GM12878 (cell line): ENCODE data around the gene EFCAB8. TPM values are rescaled to one million over a fixed set of nuclear protein-coding genes. Genes with fewer than 3 reads are reported as not detected.

Experiments used
- HSF1 ChIP-seq: fragments of 150-350 bp; IDR thresholded peaks from 2 replicates; pipeline ENCODE4 v1.6.1; 2014; ENCODE audit warnings: mild to moderate bottlenecking, low read depth, low read length
- MLLT1 ChIP-seq: fragments of 450-650 bp; IDR thresholded peaks from 2 replicates; pipeline ENCODE4 v1.6.1; 2016; ENCODE audit warnings: mild to moderate bottlenecking
- PAX8 ChIP-seq: fragments of 450-650 bp; IDR thresholded peaks from 2 replicates; pipeline ENCODE4 v1.6.1; 2017; ENCODE audit warnings: mild to moderate bottlenecking, moderate library complexity
- PRDM15 ChIP-seq: fragments of 450-650 bp; formaldehyde crosslinking; IDR thresholded peaks from 2 replicates; pipeline ENCODE4 v1.4.0; 2020; ENCODE audit warnings: mild to moderate bottlenecking, moderate library complexity
- RAD51 ChIP-seq: fragments of 450-650 bp; IDR thresholded peaks from 2 replicates; pipeline ENCODE4 v1.6.1; 2016; ENCODE audit warnings: moderate library complexity, mild to moderate bottlenecking, inconsistent platforms
- polyA plus RNA-seq, 11 experiments: library from polyadenylated mRNA; depleted of rRNA in 4 of 11; unstranded in 6 of 11; stranded (reverse) in 5 of 11; fragments of >200 nt; fragmentation: Nextera tagmentation in 4 of 11; fragmentation: Illumina TruSeq in 1 of 11; extraction: Ambion mirVana in 4 of 11; extraction: Trizol in 1 of 11; gene quantifications; 1 replicate in 1 of 11; 2 replicates in 10 of 11; pipeline versions ENCODE4 v1.2.1 to v1.2.3, GENCODE V29; 2011 to 2016; ENCODE audit warnings: inconsistent platforms in 2 of 11, missing spikeins in 2 of 11, low read depth in 1 of 11
- total RNA-seq, 4 experiments: library from RNA; depleted of rRNA in 3 of 4; stranded (reverse); fragments of >200 nt in 3 of 4; fragmentation: Illumina TruSeq in 1 of 4; extraction: Trizol in 1 of 4; gene quantifications; 2 replicates each; pipeline versions ENCODE4 v1.2.1 to v1.2.3, GENCODE V29; 2013 to 2021

EFCAB8 gene
- total and polyA plus RNA-seq, 10 of the 15 experiments (the other 5 are each of a cell fraction or from before 2014, with no cell fraction given): 0.04 to 0.18 (median 0.06) TPM; not detected in 4

DNA sequence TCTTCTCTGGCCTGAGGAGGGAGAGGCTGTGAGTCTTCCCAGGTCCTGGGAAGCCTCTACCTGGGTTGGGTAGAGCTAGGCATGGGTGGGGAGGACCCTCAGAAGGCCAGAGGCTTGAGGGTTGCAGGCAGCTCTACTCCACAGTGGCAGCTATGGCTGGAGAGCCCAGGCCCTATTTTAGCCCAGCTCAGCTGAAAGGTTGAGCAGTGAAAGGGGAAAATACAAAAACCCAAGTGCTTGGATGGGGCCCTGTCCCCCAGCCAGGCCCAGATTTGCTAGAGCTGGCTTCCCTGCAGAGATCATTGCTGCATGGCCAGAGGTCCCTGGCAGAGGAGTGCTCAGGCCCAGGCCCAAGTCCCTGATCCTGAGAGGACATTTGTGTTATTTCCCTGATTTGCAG is 99.9 kb downstream of the EFCAB8 start (continued):
- TF ChIP-seq PRDM15 (CRISPR knock-in tag): no peak
- TF ChIP-seq PAX8: no peak
- no peak for TF ChIP-seq RAD51
- no peak for TF ChIP-seq HSF1
- TF ChIP-seq MLLT1: no peak
